Gastrocnemius medialis (tissue), 4 donors: Measurements from ENCODE around the gene DLL4. TPM values are rescaled to one million over a fixed set of nuclear protein-coding genes. Genes with fewer than 3 reads are reported as not detected.
A peak's percentile ranks its signal among the peaks of the same experiment; 100 is the strongest.
"Not testable (repeated sequence)": the region's sequence is repeated elsewhere in the genome, so short reads cannot be mapped to it uniquely, and the experiment has no call there.

Source experiments
- ATAC-seq, 2 donors: fragments of 150-250 bp; one replicate each; pipeline ENCODE4 v1.9.1; 2016
- DNase-seq, 2 donors: peaks; one replicate each; pipeline ENCODE4 v3.0.0-alpha.2; 2019
- H3K27ac ChIP-seq, 4 donors: fragments of 200-600 bp; sonication (generic); 1 replicate in 1 of 4; 2 replicates in 3 of 4; pipeline ENCODE4 v1.5.1; 2016 to 2018; ENCODE audit warnings: mild to moderate bottlenecking in 2 of 4, moderate library complexity in 1 of 4
- H3K27me3 ChIP-seq, 3 donors: fragments of 200-600 bp; sonication (generic) in 2 of 3; 1 replicate in 1 of 3; 2 replicates in 2 of 3; pipeline versions ENCODE4 v1.5.1 to v1.6.0; 2016 to 2019; ENCODE audit warnings: mild to moderate bottlenecking in 1 of 3, moderate library complexity in 1 of 3
- H3K36me3 ChIP-seq, 2 donors: fragments of 200-600 bp; sonication (generic) in 1 of 2; one replicate each; pipeline ENCODE4 v1.5.1; 2017 to 2018
- H3K4me1 ChIP-seq, 2 donors: fragments of 200-600 bp; sonication (generic) in 1 of 2; one replicate each; pipeline ENCODE4 v1.5.1; 2016 to 2017; ENCODE audit warnings: mild to moderate bottlenecking in 2 of 2
- H3K4me3 ChIP-seq, 4 donors: fragments of 200-600 bp; sonication (generic) in 3 of 4; 1 replicate in 1 of 4; 2 replicates in 3 of 4; pipeline ENCODE4 v1.5.1; 2016 to 2019; ENCODE audit warnings: mild to moderate bottlenecking in 2 of 4
- H3K9me3 ChIP-seq, 3 donors: fragments of 200-600 bp; sonication (generic) in 2 of 3; 1 replicate in 1 of 3; 2 replicates in 2 of 3; pipeline ENCODE4 v1.5.1; 2016 to 2019
- POLR2A ChIP-seq, 2 donors: fragments of 450-650 bp; IDR thresholded peaks; one replicate each; pipeline ENCODE4 v1.6.1; 2017; ENCODE audit warnings: antibody characterized with exemption in 2 of 2, mild to moderate bottlenecking in 2 of 2, moderate library complexity in 2 of 2
- in situ Hi-C, 4 donors: fragments of 200-750 bp; cut with MboI; loops; one replicate each; pipeline versions ENCODE4 v1.15.0 to v1.8.0; 2017; ENCODE audit warnings: low sequenced_read_pairs in 4 of 4
- intact Hi-C: fragments of 100-400 bp; cut with DNase I; formaldehyde crosslinking; loops from one replicate; pipeline ENCODE4 v1.15.1; 2023; ENCODE audit warnings: low total_unique reads
- total RNA-seq, 4 donors: library from RNA; depleted of rRNA; stranded (reverse); fragments of >200 nt; gene quantifications; one replicate each; pipeline versions ENCODE4 v1.1.0 to v1.2.3, GENCODE V29; 2016
- TF ChIP-seq, protein P1 (sequence below), 5 experiments: fragments of 450-650 bp in 3 of 5; fragments of 200-600 bp in 2 of 5; sonication (generic) in 2 of 5; IDR thresholded peaks in 4 of 5; conservative IDR thresholded peaks in 1 of 5; 1 replicate in 4 of 5; 2 replicates in 1 of 5; pipeline ENCODE4 v1.5.1; 2016 to 2019; ENCODE audit warnings: antibody characterized with exemption in 5 of 5, mild to moderate bottlenecking in 3 of 5, moderate library complexity in 3 of 5

DLL4 gene
- total RNA-seq, 4 donors from 2014 or later: 5.9 to 15.7 (median 8.9) TPM

- no peak for TF ChIP-seq POLR2A (IDR thresholded peaks at IDR 0.05)
- TF ChIP-seq, protein P1, sequence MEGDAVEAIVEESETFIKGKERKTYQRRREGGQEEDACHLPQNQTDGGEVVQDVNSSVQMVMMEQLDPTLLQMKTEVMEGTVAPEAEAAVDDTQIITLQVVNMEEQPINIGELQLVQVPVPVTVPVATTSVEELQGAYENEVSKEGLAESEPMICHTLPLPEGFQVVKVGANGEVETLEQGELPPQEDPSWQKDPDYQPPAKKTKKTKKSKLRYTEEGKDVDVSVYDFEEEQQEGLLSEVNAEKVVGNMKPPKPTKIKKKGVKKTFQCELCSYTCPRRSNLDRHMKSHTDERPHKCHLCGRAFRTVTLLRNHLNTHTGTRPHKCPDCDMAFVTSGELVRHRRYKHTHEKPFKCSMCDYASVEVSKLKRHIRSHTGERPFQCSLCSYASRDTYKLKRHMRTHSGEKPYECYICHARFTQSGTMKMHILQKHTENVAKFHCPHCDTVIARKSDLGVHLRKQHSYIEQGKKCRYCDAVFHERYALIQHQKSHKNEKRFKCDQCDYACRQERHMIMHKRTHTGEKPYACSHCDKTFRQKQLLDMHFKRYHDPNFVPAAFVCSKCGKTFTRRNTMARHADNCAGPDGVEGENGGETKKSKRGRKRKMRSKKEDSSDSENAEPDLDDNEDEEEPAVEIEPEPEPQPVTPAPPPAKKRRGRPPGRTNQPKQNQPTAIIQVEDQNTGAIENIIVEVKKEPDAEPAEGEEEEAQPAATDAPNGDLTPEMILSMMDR (IDR thresholded peaks at IDR 0.05 in 4 of 5, conservative IDR thresholded peaks at IDR 0.05 in 1 of 5): no peak
- Histone ChIP-seq H3K27ac (peak overlapping the region in 1 of 4 donors; percentile 21), H3K4me3 (no peak overlapping the region), H3K27me3 (no peaks in the 10 kb centered on the region), H3K9me3 (no peaks in the 10 kb centered on the region), H3K4me1 (peaks cover 30 to 34% of the 10 kb centered on the region in 2 donors), H3K36me3 (peaks cover 0 to under 1% of the 10 kb centered on the region in 2 donors)
- intact Hi-C loops (no loop called here), in situ Hi-C loops (no loop called here)
- no peak for DNase-seq
- ATAC-seq: no peak
Observed at GRCh38 chr15:40960925-40961324, 31.8 kb downstream of the DLL4 start.

GRCh38 chr15:40961740-40962139 lies 32.6 kb downstream of the DLL4 start:
- H3K4me1 ChIP-seq: peaks cover 32 to 34% of the 10 kb centered on the region in 2 donors
- DNase-seq, H3K27ac ChIP-seq, H3K27me3 ChIP-seq, in situ Hi-C loops, H3K9me3 ChIP-seq, ATAC-seq, H3K36me3 ChIP-seq, H3K4me3 ChIP-seq, intact Hi-C loops: not testable (repeated sequence)

GRCh38 chr15:40962317-40962716 lies 33.2 kb downstream of the DLL4 start:
- H3K4me3 ChIP-seq, H3K27me3 ChIP-seq, ATAC-seq, H3K36me3 ChIP-seq, DNase-seq, in situ Hi-C loops, H3K27ac ChIP-seq, H3K9me3 ChIP-seq, intact Hi-C loops: not testable (repeated sequence)
- peaks cover 31% of the 10 kb centered on the region in 2 donors for H3K4me1 ChIP-seq

GRCh38 chr15:40963201-40963600 lies 34.1 kb downstream of the DLL4 start:
- no peak overlapping the region for H3K4me3 ChIP-seq
- no peaks in the 10 kb centered on the region for H3K9me3 ChIP-seq
- DNase-seq: no peak
- H3K27ac ChIP-seq: no peak overlapping the region
- no peak for ATAC-seq
- peaks cover 25% of the 10 kb centered on the region in 2 donors for H3K4me1 ChIP-seq
- H3K36me3 ChIP-seq: no peaks in the 10 kb centered on the region
- no peaks in the 10 kb centered on the region for H3K27me3 ChIP-seq
- intact Hi-C loops: no loop called here
- TF ChIP-seq POLR2A (IDR thresholded peaks at IDR 0.05): no peak
- TF ChIP-seq, protein P1 (IDR thresholded peaks at IDR 0.05 in 4 of 5, conservative IDR thresholded peaks at IDR 0.05 in 1 of 5): no peak
- in situ Hi-C loops: no loop called here

DNA sequence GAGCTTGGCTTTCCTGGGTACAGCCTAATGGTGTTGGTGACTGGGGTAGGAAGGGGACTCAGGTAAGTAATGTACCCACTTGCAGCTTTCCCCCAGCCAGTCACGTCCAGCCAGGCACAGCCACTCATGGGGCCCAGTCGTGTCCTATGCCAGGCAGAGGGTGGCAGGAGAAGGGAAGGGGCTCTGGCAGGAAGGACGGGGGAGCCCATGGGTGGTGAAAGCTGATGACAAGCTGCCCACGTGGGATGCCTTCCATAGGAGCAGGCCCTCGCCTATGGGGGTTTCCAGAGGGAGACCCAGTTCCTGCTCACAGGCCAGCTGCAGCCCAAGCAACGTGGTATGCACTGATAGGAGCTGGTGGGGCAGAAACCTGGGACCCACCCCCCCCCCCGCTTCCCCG lies 34.9 kb downstream of the DLL4 start:
- Histone ChIP-seq H3K36me3 (no peaks in the 10 kb centered on the region), H3K27ac (no peak overlapping the region), H3K9me3 (no peaks in the 10 kb centered on the region), H3K27me3 (no peaks in the 10 kb centered on the region), H3K4me3 (no peak overlapping the region), H3K4me1 (peaks cover 16 to 17% of the 10 kb centered on the region in 2 donors)
- no peak for DNase-seq
- ATAC-seq: no peak
- in situ Hi-C loops (no loop called here), intact Hi-C loops (no loop called here)
- no peak for TF ChIP-seq POLR2A (IDR thresholded peaks at IDR 0.05)
- TF ChIP-seq, protein P1 (IDR thresholded peaks at IDR 0.05 in 4 of 5, conservative IDR thresholded peaks at IDR 0.05 in 1 of 5): no peak

DNA sequence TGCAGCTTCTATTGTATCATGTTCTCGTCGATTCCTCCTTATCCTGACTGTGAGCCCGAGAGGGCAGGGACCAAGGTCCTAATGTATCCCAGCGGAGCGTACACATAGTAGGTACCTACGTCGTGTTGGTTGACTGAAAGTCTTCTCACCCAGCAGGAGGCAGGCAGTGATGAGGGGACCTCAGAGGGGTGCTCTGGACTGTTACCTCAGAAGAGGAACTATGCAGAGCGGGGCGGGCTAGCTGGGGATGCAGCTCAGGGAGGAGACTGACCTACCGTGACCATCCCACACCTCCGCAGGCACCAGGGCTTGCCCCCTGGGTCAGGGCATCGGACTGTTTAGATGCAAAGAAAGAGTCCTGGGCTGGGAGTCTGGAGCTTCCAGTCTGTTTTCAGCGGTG lies 35.5 kb downstream of the DLL4 start:
- DNase-seq (no peak), ATAC-seq (no peak)
- Histone ChIP-seq H3K27ac (no peak overlapping the region), H3K9me3 (no peaks in the 10 kb centered on the region), H3K36me3 (no peaks in the 10 kb centered on the region), H3K4me1 (peaks cover 15 to 16% of the 10 kb centered on the region in 2 donors), H3K27me3 (no peaks in the 10 kb centered on the region), H3K4me3 (no peak overlapping the region)
- TF ChIP-seq, protein P1 (IDR thresholded peaks at IDR 0.05 in 4 of 5, conservative IDR thresholded peaks at IDR 0.05 in 1 of 5): no peak
- TF ChIP-seq POLR2A (IDR thresholded peaks at IDR 0.05): no peak
- in situ Hi-C loops (no loop called here), intact Hi-C loops (no loop called here)
